Spleen (tissue), 7 donors: ENCODE measurements around the gene DPH6.

Experiments
- CTCF ChIP-seq, 11 experiments: fragments of 200-600 bp in 7 of 11; fragments of 450-650 bp in 4 of 11; sonication (generic) in 4 of 11; IDR thresholded peaks in 8 of 11; conservative IDR thresholded peaks in 3 of 11; 1 replicate in 7 of 11; 2 replicates in 4 of 11; pipeline versions ENCODE4 v1.4.0 to v1.8.0; 2016 to 2021; ENCODE audit warnings: antibody characterized with exemption in 11 of 11, inconsistent platforms in 4 of 11, mild to moderate bottlenecking in 1 of 11
- POLR2A ChIP-seq, 3 donors: fragments of 450-650 bp; IDR thresholded peaks; one replicate each; pipeline ENCODE4 v1.5.1; 2017; ENCODE audit warnings: antibody characterized with exemption in 3 of 3, mild to moderate bottlenecking in 1 of 3
- donor health status: DM: no; HTN: no; CAD: no; lungs with moderate emphysema.
- donor health status: DM: no; HTN: no; CAD: no.
- donor health status: DM: no; HTN: no; CAD: no.

GRCh38 chr15:35349916-35350315 lies 196.0 kb downstream of the DPH6 start:
- TF ChIP-seq POLR2A (IDR thresholded peaks at IDR 0.05) (no peak), CTCF (IDR thresholded peaks at IDR 0.05 in 8 of 11, conservative IDR thresholded peaks at IDR 0.05 in 3 of 11) (no peak)
